Heart left ventricle (tissue), 13 donors: ENCODE data around the gene NAGA.

ENCODE experiments used
- CTCF ChIP-seq, 12 donors: fragments of 200-600 bp; sonication (generic) in 4 of 12; IDR thresholded peaks; one replicate each; pipeline versions ENCODE4 v1.5.0 to v1.8.0; 2018 to 2022; ENCODE audit warnings: antibody characterized with exemption in 12 of 12, mild to moderate bottlenecking in 5 of 12
- POLR2A ChIP-seq, 2 donors: fragments of 450-650 bp; IDR thresholded peaks; one replicate each; pipeline ENCODE4 v1.6.1; 2017; ENCODE audit warnings: antibody characterized with exemption in 2 of 2, mild to moderate bottlenecking in 2 of 2, moderate library complexity in 2 of 2
- donor health status: ischemic (EF 13 %, LVEDD 7.1; RV severe dilation, severe dysfunction).
- donor health status: DM: no; HTN: yes; CAD: no.
- donor health status: DM: no; HTN: no; CAD: no.
- donor health status: ischemic (EF 25% LVEDD 6.9; RV normal size, moderate dysfunction).
- donor health status: ischemic (EF 25% LVEDD 5.7; RV mildly dilated, moderate dysfunction).
- donor health status: ischemic (EF 35%, LVEDD 5.7; RV mildly dilated, moderate dysfunction).
- donor health status: nonischemic (EF 11% LVEDD 7.7; RV severe dilation, severe dysfunction).
- donor health status: DM: yes; HTN: yes; CAD: no.
- donor health status: PGD.
- donor health status: ischemic (EF 29% LVEDD 5.4; RV normal size, mild dysfunction).
- donor health status: nonischemic (EF 23%, LVEDD 6.1; RV moderate dilation, normal function).

GRCh38 chr22:42033263-42034181, 37.1 kb downstream of the NAGA start:
- TF ChIP-seq CTCF (IDR thresholded peaks at IDR 0.05) (no peak), POLR2A (IDR thresholded peaks at IDR 0.05) (no peak)
